ENCODE results near the gene PLEKHF1.
"Not testable (repeated sequence)": the region's sequence is repeated elsewhere in the genome, so short reads cannot be mapped to it uniquely, and the experiment has no call there.

Gene PLEKHF1

GRCh38 chr19:29700498-29700897, 35.2 kb downstream of the PLEKHF1 start:
- no peak for DNase-seq (ENCODE audit: low read depth in 3 of 3)

GRCh38 chr19:29702161-29702962, 37.1 kb downstream of the PLEKHF1 start:
- DNase-seq (ENCODE audit: low read depth in 3 of 3): no peak

DNA sequence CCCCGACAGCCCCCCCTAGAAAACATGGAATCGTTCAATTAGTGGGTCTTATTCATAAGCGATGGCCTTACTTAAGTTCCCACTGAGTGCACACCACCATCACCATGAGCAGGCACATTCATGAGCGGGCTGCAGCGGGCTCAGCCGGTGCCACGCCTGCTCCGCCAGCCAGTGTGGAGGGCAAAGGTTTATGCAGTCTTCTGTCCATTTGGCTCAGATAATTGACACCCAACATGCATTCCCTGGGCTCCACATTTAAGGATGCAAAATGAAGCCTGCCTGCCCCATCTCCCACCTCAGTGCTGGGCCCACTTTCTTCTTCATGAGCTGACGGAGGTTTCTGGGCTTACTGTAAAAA, 37.7 kb downstream of the PLEKHF1 start:
- no peak for DNase-seq (ENCODE audit: low read depth in 3 of 3)

- DNase-seq (ENCODE audit: low read depth in 3 of 3): no peak
These were observed 39.6 kb downstream of the PLEKHF1 start for GRCh38 chr19:29704562-29705558.

DNA sequence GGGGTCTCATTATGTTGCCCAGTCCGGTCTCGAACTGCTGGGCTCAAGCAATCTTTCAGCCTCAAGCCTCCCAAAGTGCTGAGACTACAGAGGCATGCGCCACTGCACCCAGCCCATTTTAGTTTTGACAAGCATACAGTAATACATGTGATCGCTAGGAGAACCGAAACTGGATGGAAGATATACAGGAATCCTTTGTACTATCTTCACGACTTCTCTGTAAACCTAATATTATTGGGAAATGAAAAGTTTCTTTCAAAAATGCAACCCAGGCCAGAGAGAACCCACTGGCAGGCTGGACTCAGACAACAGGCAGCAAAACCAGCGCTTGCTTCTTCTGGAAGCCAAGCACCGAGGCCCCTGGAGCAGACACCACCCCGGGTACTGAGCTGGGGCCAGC, 40.4 kb downstream of the PLEKHF1 start:
- no peak for DNase-seq (ENCODE audit: low read depth in 3 of 3)

DNA sequence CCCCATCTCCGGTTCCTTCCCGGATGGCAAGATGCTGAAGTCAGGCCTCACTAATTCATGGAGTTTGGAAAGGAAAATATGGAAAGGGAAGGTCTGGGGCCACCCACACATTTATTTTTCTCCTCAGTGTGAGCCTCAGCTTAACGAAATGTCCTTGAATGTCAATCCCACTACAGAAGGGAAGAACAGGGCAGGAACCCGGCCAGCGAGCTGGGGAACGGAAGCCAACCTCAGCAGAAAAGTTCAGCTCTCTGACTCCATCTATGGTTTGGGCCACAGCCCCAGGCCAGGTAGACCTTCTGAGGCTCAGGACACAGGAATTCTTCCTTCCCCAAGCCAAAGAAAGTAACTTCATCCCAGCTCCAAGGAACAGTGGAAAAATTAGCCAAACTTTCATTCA, 41.4 kb downstream of the PLEKHF1 start:
- no peak for DNase-seq (ENCODE audit: low read depth in 3 of 3)

GRCh38 chr19:29708554-29709439, 43.5 kb downstream of the PLEKHF1 start:
- no peak for DNase-seq (ENCODE audit: low read depth in 3 of 3)

DNA sequence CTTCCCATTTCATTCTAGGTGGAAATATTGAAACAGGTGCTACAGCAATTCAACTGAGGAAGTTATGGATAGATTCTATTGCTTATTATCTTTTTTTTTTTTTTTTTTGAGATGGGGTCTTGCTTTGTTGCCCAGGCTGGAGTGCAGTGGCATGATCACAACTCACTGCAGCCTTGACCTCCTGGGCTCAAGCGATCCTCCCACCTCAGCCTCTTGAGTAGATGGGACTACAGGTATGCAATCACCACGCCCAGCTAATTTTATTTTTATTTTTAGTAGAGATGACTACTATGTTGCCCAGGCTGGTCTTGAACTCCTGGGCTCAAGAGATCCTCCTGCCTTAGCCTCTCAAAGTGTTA, 44.2 kb downstream of the PLEKHF1 start:
- not testable (repeated sequence) for DNase-seq (ENCODE audit: low read depth in 3 of 3)

- no peak for DNase-seq (ENCODE audit: low read depth in 3 of 3)
These were observed 46.4 kb downstream of the PLEKHF1 start for GRCh38 chr19:29711584-29712132.

DNA sequence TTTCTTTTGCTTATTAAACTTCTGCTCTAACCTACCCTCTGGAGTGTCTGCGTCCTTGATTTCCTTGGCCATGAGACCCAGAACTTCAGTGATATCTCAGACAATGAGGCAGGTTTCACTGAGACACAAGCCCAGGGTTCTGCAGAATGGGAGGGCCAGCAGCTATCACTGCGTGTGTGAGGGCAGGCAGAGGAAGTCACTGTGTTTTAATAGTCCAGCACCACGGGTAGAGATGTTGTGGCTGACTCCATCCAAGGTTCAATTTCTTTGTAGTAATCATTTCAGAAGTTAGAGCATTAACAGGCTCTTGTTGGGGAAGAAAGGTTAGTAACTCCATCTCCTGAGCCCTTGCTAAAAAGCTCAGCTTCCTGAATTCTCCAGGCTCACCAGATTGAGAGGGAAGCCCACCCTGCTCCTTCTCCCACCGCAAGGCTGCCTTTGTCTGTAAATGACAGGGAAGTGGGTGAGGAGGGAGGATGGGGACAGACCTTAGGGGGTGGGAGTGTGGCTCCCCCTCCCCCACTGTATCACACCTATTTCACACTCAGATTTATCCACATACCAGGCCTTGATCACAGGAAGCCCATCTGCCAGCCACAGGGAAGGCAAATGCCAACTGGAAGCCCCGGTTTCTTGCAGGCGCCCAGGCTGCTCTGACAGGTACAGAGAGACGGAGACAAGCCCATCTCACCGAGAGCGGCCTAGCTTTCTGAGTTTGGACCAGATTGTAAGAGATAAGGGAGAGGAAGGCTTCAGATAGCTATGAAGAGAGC, 47.7 kb downstream of the PLEKHF1 start:
- DNase-seq (ENCODE audit: low read depth in 3 of 3): no peak

GRCh38 chr19:29714371-29714952, 49.2 kb downstream of the PLEKHF1 start:
- DNase-seq (ENCODE audit: low read depth in 3 of 3): no peak

DNA sequence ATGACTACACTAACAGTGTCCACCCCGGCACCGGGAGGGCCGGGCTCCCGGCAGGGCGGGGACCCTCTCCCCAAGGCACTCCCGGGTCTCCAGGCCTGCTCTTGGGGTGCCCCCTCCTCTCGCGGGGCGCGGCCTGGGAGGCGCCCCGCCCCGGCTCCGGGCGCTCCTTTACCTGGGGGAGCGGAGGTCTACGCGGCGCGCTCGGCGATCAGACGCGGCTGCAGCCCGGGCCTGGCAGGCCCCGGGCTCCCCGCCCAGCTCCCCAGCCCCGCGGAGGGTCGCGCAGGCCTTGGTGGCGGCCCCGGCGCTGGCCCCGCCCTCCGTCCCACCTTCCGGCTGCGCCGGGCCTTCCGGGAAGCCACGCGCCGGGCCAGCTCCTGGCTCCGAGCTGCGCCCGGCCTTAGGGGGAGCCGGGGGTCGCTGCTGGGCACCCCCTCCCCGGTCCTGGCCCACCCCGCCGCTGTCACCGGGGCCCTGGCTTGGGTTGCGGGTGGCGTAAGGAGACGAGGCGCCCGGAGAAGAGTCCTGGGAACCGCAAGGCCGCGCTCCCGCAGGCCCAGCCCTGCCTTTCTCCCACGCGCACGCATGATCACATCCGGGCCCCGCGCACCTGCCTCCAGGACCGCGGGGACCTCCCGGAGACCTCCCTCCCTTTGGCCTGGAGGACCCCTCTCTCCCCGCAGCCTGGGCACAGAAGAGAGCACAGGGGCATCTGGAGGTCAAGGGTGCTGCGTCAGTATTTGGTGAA, 49.9 kb downstream of the PLEKHF1 start, which contains the start of gene C19orf12:
C19orf12 (minus strand) TSS at position 309 of the 748 bp plus-strand sequence. CDS start 6,848 bp downstream, outside the sequence.
- DNase-seq (ENCODE audit: low read depth in 3 of 3): peak; percentile 48 to 65 (median 52)

- DNase-seq (ENCODE audit: low read depth in 3 of 3): no peak
These were observed 50.7 kb downstream of the PLEKHF1 start for GRCh38 chr19:29715701-29716581.

DNA sequence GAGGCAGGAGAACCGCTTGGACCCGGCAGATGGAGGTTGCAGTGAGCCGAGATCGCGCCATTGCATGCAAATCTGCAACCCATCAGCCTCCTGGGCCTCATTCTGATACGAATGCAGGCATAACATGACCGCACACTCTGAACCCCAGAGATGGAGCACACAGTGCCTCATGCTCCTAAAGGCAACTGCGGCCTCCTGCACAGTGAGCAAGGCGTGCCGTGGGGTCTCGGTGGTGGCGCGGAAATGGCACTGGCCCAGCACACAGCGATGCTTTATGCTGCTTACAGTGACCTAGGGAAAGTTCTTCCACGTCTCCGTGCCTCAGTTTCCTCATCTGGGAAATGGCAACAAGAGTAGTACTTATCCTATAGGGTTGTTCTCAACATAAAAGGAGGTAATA, 51.8 kb downstream of the PLEKHF1 start:
- DNase-seq (ENCODE audit: low read depth in 3 of 3): no peak

DNA sequence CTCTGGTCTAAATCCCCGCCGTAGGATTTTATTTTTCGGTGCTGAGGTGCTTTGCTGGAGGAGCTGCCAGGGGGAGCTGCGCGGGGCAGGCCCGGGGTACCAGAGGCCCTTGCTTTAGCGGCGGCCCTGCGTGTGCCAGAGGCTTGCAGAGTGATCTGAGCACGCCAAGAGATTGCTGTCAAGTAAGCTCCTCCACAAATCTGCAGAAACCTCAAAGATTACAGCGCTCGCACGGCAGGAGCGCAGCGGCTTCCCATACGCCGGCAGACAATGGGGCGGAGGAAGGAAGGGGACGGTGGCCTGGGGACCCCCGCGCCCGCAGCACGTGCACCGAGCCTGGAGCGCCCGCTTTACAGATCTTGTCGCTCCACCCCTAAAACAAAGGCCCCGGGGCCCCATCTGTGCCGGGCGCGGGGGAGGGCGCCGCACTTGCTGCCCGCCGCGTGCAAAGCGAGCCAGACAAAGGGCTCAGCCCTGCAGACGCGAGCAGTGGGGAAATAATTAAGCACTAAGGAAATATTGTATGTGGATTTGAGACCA, 58.9 kb downstream of the PLEKHF1 start:
- no peak for DNase-seq (ENCODE audit: low read depth in 3 of 3)

- no peak for DNase-seq (ENCODE audit: low read depth in 3 of 3)
These were observed 59.5 kb downstream of the PLEKHF1 start for GRCh38 chr19:29724746-29725145.

Data from stimulated activated CD4-positive, alpha-beta T cell treated with anti-CD3 and anti-CD28 coated beads, TNF-alpha, amount 100 ng/mL, for 24 hours (primary cell).